Fibroblast of the conjunctiva (primary cell): ENCODE measurements around the gene NUDC.
"Not testable (repeated sequence)": the region's sequence is repeated elsewhere in the genome, so short reads cannot be mapped to it uniquely, and the experiment has no call there.

Experiments
- DNase-seq: peaks from one replicate; pipeline ENCODE4 v3.0.0-alpha.2; 2010; ENCODE audit warnings: low read depth

Gene NUDC

DNA sequence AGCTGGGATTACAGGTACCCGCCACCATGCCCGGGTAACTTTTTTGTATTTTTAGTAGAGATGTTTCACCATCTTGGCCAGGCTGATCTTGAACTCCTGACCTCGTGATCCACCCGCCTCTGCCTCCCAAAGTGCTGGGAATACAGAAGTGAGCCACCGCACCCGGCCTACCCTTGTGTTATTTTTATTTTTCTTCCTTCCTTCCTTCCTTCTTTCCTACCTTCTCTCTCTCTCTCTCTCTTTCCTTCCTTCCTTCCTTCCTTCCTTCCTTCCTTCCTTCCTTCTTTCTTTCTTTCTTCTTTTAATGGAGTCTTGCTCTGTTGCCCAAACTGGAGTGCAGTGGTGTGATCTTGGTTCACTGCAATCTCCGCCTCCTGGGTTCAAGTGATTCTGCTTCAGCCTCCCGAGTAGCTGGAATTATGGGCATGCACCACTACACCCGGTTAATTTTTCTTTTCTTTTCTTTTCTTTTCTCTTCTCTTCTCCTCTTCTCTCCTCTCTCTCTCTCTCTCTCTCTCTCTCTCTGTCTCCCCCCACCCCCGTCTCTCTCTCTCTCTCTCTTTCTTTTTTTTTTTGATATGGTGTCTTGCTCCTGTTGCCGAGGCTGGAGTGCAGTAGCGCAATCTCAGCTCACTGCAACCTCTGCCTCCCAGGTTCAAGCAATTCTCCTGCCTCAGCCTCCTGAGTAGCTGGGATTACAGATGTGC, 68.0 kb downstream of the NUDC start:
- not testable (repeated sequence) for DNase-seq

DNA sequence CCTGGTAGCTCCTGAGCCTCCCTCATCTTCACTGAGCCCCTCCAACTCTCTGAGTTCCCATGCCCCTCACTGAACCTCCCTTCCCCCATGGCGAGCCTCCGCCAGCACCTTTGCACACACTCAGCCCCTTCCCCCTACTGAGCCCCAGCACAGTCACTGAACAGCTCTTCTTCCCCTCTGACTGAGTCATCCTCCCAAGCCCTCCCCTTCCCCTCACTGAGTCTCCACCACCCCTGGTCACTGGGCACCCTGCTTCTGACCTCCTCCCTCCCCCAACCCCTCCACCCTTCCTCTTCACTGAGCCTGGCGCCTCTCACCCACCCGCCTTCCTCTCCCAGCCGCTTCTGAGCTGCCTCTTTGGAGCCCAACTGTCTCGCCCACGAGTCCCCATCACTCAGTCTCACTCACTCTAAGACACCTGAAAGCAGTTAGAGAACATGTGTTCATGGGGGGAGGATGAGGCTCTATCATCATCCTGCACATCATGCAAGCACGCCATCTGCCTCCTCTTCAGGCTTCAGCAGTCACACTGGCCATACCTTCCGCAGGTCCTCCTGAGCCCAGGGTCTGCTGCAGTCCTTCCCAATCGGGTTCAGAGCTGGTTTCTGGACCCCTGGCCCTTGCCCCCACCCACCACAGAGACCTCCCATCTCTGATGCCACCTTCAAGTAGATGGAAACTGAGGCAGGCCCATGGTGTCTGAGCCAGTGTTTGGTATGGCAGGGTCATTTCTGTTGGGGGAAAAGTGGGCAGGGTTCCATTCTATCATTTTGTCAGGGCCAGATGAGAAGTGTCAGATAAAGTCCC, 70.0 kb downstream of the NUDC start:
- no peak for DNase-seq

DNA sequence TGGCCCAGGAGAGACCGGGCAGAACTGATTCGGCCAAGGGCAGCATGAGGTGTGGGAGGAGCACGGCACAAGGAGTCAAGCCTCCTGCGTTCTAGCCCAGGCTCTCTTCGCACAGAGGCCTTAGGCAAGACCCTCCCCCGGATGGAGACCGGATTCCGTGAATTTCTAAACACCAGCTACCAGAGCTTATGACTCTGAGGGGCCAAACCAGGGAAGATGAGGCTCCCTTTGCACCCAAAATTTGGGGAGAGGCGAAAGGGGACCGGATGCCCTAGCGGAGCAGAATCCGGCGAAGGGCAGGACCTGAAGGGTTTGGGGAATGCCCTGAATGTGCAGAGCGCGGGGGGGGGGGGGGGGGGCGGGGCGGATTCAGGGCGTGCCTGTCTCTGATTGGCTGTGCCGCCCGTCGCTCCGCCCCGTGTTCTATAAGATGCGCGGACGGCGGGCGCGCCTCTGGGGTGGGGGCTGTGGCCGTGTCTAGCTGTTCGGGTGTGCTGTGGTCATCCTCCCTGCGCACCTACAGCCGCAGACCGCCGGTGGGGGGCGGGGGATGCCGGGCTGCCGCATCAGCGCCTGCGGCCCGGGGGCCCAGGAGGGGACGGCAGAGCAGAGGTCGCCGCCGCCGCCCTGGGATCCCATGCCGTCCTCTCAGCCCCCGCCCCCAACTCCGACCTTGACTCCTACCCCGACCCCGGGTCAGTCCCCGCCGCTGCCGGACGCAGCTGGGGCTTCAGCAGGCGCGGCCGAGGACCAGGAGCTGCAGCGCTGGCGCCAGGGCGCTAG, 71.9 kb downstream of the NUDC start, which contains the start of gene TRNP1:
TSS of gene TRNP1 (plus strand) at position 456 of the 783 bp plus-strand sequence. CDS start at position 551, 95 bp downstream.
- DNase-seq: peak; percentile 76

DNA sequence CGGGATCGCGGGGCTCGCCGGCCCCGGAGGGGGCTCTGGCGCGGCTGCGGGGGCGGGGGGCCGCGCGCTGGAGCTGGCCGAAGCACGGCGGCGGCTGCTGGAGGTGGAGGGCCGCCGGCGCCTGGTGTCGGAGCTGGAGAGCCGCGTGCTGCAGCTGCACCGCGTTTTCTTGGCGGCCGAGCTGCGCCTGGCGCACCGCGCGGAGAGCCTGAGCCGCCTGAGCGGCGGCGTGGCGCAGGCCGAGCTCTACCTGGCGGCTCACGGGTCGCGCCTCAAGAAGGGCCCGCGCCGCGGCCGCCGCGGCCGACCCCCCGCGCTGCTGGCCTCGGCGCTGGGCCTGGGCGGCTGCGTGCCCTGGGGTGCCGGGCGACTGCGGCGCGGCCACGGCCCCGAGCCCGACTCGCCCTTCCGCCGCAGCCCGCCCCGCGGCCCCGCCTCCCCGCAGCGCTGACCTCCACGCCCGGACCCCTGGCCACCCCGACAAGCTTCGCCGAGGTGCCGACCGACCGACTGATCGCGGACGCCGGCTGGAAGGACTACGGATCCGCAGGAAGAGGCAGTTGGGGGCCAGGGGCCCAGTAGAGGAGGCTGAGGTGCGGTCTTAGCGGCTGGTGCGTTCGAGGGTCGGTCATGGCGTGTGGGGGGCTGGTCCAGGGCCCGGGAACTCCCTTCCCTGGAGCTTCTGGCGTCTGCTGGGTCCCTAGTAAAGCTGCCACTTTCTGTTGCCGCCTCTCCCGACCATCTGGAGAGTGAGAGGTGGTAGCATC, 72.7 kb downstream of the NUDC start:
- no peak for DNase-seq

DNA sequence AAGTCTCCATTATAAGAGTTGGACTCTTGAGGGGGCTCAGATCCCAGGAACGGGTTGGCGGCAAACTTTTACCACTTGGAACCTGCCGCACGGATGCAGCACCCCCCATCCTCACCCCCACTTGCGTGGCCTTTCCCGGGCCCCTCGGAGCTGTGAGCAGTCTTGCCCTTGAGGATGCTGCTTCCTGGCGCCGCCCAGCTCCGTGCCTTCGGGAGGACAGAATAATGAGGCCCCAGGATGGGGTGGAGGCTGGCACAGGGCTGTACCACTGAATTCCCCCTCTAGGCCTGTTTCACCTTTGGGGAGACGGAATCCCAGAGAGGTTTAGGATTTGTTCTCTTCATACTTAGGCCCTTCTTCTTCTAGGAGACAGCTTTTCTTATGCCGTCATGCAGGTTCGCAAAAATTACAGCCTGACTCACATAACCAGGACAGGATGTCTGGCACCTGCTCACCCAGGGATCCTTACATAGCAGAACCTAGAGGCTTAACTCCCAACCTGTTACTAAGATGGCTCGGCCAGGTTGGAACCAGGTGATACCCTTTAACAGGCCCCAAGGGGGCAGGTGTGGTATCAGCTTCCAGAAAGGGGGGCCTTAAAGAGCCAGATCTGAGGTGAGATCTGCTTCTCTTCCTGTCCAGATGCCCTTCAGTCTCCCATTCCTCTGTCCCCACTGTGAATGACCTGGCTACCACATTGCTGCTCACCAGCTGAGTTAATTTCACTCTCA, 73.4 kb downstream of the NUDC start:
- no peak for DNase-seq

DNA sequence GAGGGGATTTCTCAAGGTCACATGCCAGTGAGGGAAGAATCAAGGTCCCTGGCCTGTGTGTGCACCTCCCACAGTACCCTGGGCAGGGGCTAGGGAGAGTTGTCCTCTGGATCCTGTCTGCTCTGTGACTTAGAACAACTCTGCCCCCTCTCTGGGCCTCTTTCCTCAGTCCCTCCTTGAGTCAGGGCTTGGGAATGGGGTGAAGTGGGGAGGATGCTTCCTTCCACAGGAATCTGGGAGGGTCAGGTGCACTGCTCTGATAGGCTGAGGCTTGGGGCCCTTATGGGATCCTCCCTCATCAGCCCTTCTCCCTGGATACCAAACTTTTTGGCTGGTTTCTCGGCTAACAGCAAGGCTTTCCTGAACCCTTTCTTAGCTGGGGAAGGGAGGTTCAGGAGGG, 74.5 kb downstream of the NUDC start:
- DNase-seq: no peak
